Activated naive CD8-positive, alpha-beta T cell treated with anti-CD3 and anti-CD28 coated beads, Interleukin-2, amount 50 U/mL, for 16 hours (primary cell): ENCODE data around the gene P4HTM.

Experiments
- DNase-seq: peaks from one replicate; pipeline ENCODE4 v3.0.0-alpha.2; 2020; ENCODE audit warnings: low read depth, low spot score

The P4HTM gene

GRCh38 chr3:48989796-48990635 lies at the start of gene P4HTM:
Gene P4HTM, plus strand, starts transcription at chr3:48990241. Its CDS starts 16 bp downstream, at chr3:48990257.
- peak; percentile 62 for DNase-seq

GRCh38 chr3:48945432-48945831 lies 44.6 kb upstream of the P4HTM start:
- no peak for DNase-seq

- DNase-seq = no peak
Measured at GRCh38 chr3:48945891-48946549, 44.0 kb upstream of the P4HTM start.

GRCh38 chr3:48949376-48949717 lies 40.7 kb upstream of the P4HTM start:
- no peak for DNase-seq

- no peak for DNase-seq
Measured at GRCh38 chr3:48950051-48950450, 40.0 kb upstream of the P4HTM start.

GRCh38 chr3:48951764-48952163 lies 38.3 kb upstream of the P4HTM start:
- no peak for DNase-seq

GRCh38 chr3:48952510-48953118 lies 37.4 kb upstream of the P4HTM start:
- no peak for DNase-seq

- DNase-seq = no peak
Measured at GRCh38 chr3:48957006-48957705, 32.9 kb upstream of the P4HTM start.

GRCh38 chr3:48960841-48961413 lies 29.1 kb upstream of the P4HTM start:
- DNase-seq = no peak

GRCh38 chr3:48962340-48962739 lies 27.7 kb upstream of the P4HTM start:
- DNase-seq = no peak

GRCh38 chr3:48962939-48963338 lies 27.1 kb upstream of the P4HTM start:
- DNase-seq = no peak

GRCh38 chr3:48963591-48963990 lies 26.4 kb upstream of the P4HTM start:
- no peak for DNase-seq

GRCh38 chr3:48966367-48966766 lies 23.7 kb upstream of the P4HTM start:
- DNase-seq = no peak

- DNase-seq = no peak
Measured at GRCh38 chr3:48966876-48967361, 23.1 kb upstream of the P4HTM start.

- DNase-seq = no peak
Measured at GRCh38 chr3:48970586-48970985, 19.5 kb upstream of the P4HTM start.

- DNase-seq = no peak
Measured at GRCh38 chr3:48974076-48974864, 15.8 kb upstream of the P4HTM start.

- no peak for DNase-seq
Measured at GRCh38 chr3:48979451-48979850, 10.6 kb upstream of the P4HTM start.

GRCh38 chr3:48980295-48980694 lies 9.7 kb upstream of the P4HTM start:
- no peak for DNase-seq

GRCh38 chr3:48982016-48982415 lies 8.0 kb upstream of the P4HTM start:
- DNase-seq = no peak

- no peak for DNase-seq
Measured at GRCh38 chr3:48982686-48983085, 7.4 kb upstream of the P4HTM start.

GRCh38 chr3:48983096-48983495 lies 6.9 kb upstream of the P4HTM start:
- DNase-seq = no peak
